Fibroblast of the conjunctiva (primary cell): ENCODE data around the gene LEPR.

ENCODE experiments used
- DNase-seq: peaks from one replicate; pipeline ENCODE4 v3.0.0-alpha.2; 2010; ENCODE audit warnings: low read depth

Gene LEPR

DNA sequence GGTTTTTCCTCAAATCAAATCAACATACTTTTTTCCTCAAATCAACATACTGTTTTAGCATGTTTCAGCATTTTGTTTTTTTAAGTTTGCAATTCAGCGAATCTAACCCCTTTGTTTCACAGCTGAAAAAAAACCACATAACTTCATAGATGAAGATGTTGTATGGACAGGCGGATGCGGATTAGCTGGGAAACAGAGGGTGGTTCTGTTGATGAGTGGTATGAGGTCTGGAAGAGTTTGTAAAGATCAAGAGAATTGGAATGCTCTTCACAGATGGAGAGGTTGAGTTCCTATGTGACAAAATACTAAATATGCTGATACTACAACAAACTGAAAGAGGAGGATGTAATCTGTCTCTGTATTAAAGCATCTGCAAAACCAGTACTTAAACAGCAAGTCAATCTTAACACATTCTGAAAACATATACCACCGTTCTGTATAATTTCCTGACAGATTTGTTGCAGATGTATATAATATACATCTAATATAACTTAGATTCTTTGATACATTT lies 10.6 kb upstream of the LEPR start:
- no peak for DNase-seq

- DNase-seq: no peak
Observed at GRCh38 chr1:65412256-65412983, 8.0 kb upstream of the LEPR start.

GRCh38 chr1:65412984-65413375 lies 7.5 kb upstream of the LEPR start:
- DNase-seq: no peak

DNA sequence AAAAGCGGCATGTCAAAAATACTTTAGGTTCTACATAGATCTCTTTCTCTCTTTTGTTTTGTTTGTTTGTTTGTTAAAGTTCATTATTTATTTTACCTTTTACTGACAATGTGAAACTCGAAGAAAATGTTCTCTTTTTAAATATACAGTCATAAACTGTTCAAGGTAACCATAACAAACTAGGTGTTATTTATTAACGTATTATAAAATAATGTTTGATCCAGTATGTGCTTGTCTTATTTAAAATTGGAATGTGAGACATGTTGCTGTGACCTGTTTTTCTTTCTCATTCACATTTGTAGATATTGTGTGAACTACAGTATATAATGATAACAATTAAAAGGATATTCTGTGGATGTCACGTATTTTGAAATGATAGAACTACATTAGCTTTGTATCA lies 5.9 kb upstream of the LEPR start:
- DNase-seq: no peak

DNA sequence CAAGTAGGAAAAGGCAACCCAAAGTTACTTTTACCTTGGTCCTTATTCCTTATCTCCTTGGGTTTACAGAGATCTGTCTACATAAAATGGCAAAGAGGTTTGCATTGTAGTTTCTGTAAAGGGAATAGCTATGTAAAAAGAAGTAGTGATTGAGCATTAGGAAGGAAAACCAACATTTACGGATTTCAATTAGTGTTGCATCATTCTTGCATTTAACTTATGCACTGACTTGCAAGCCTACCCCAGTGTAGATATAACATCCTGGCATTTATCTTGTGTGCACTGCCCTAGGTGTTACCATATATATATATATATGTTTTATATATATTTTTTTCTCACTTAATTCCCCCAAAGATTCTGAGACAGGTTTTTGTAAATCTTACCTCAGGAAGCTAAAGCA lies 3.7 kb upstream of the LEPR start:
- DNase-seq: no peak

DNA sequence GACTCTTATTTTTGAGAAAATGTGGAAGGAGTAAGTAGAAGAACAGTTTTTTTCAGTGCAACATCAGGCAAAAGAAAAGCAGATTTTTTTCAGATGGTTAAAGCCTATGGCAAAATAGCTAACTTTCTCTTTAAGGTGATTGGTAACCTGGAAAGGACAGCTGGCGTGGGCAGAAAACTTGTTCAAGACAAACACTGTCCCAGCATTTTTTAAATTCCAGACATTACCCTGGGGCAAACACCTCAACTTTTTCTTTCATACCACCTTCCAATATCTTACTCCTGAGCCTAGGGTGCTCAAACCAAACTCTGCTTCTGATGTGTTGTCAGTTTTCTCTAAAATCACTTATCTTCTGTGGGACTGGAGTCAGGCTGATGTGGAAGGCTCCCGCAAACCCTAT lies 2.7 kb upstream of the LEPR start:
- DNase-seq: no peak

DNA sequence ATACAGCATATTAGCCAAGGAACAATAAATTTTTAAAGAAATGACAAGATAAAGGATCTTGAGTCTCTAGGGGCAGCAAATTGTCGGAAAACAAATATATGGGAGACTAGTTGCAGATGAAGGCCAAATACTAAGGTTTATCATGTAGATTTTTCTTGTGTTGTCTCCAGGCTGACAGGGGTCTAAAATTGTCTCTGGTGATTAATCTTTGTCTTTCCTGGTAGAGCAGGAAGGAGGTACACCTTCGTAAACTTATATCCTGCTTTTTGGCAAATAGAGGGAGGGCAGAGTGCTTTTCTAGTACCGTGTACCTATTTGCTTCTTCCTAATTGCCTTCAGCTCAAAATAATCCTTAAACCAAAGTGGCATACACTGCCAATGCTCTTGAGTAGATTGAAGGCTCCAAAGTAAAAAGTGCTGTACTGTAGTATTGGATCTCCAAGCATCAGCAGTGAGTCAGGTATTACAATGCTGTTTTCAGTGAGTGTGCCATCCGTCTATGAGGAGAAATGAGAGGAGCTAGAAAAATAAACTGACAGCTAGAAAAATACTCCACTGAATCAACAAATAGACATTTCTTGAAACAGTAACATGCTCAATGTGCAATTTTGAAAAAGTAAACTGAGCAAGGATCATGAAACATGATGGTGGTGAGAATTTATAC lies 1.8 kb upstream of the LEPR start:
- no peak for DNase-seq

GRCh38 chr1:65419681-65420589 lies 533 bp upstream of the LEPR start:
- peak; percentile 98 for DNase-seq

GRCh38 chr1:65421351-65422025 lies 1.0 kb downstream of the LEPR start:
- DNase-seq: no peak

GRCh38 chr1:65422241-65423203 lies 2.1 kb downstream of the LEPR start:
- no peak for DNase-seq

GRCh38 chr1:65423884-65424572 lies 3.6 kb downstream of the LEPR start:
- peak; percentile 61 for DNase-seq

GRCh38 chr1:65424573-65424889 lies 4.1 kb downstream of the LEPR start:
- no peak for DNase-seq

DNA sequence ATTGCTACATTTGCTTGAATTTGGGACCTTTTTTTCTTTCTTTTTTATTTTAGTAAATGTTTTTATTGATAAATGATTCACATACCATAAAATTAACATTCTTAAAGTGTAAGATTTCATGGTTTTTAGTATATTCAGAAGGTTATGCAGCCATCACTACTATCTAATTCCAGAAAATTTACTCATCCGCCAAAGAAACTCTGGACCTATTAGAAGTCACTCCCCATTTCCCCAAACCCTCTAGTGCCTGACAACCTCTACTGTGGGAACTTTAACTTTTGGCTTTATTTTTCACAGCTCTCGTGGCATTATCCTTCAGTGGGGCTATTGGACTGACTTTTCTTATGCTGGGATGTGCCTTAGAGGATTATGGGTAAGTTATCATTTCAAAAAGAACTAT lies 4.5 kb downstream of the LEPR start:
- no peak for DNase-seq

DNA sequence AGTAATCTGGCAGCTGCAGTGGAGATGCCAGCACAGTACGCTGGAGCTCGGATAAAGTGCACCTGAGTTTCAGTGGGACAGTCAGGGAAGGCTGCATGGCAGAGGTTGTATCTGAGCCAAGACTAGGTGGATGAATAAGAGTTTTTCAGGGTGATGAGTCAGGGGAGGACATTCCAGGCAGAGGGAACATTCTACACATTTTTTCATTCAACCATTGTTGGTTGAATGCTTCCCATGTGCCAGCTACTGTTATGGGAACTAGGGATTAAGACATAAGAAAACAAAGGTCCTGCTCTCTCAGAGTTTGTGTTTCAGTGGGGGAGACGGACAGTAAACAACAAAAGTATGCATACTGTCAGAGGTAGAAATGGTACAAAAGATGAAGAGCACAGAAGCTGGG lies 5.2 kb downstream of the LEPR start:
- DNase-seq: peak; percentile 53

GRCh38 chr1:65429078-65429477 lies 8.6 kb downstream of the LEPR start:
- DNase-seq: no peak

GRCh38 chr1:65429806-65430205 lies 9.3 kb downstream of the LEPR start:
- DNase-seq: peak; percentile 38

DNA sequence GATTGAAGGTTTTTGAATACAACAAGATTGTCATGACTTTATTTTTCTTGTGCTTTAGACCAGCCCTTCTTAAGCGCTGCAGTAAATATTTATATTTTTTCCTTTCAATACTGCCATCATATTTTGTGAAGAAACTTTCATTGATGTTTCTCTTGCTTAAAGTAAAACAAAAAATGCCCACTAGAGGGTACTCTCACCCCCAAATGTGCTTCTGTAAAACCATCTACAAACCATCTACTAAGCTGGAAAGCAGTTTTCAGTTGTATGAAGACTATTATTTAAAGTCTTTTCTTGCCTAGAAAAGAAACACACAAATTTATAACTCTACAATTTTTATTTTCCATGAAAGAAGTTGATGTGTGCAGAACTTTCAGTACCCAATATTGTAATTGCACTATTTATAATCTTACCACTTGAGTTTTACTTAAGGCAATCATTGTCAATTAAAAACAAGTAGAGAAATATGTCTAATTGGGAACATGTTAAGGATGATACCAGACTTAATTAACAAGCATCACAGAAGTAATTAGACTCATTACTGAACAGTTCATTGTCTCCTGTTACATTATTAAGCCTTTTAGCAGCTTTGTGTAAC lies 10.7 kb downstream of the LEPR start:
- peak; percentile 49 for DNase-seq

DNA sequence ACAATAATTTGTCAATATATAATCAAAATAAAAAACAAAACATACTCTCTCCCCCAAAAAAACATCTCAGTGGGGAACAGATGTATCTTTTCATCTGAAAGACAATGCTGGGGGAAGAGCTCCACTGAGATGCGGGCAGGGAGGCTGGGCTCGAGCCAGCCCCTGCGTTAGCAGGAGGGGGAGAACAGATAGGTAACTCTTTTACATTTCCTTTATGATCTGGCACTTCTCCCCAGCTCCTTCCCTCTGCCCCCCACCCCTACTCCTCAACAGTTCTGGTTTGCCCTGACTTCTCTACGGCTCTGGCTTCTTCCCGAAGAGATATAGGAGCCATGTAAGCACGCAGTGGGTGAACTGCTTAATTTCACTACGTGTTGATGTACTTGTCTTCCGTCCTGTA lies 12.4 kb downstream of the LEPR start:
- DNase-seq: no peak

- DNase-seq: no peak
Observed at GRCh38 chr1:65434255-65434654, 13.8 kb downstream of the LEPR start.

GRCh38 chr1:65434760-65435159 lies 14.3 kb downstream of the LEPR start:
- DNase-seq: no peak
